ENCODE results near the gene KMT2C.

The KMT2C gene

GRCh38 chr7:152180587-152180986 is 255.2 kb downstream of the KMT2C start:
- no peak for DNase-seq

GRCh38 chr7:152180048-152180447 is 255.8 kb downstream of the KMT2C start:
- no peak for DNase-seq

DNA sequence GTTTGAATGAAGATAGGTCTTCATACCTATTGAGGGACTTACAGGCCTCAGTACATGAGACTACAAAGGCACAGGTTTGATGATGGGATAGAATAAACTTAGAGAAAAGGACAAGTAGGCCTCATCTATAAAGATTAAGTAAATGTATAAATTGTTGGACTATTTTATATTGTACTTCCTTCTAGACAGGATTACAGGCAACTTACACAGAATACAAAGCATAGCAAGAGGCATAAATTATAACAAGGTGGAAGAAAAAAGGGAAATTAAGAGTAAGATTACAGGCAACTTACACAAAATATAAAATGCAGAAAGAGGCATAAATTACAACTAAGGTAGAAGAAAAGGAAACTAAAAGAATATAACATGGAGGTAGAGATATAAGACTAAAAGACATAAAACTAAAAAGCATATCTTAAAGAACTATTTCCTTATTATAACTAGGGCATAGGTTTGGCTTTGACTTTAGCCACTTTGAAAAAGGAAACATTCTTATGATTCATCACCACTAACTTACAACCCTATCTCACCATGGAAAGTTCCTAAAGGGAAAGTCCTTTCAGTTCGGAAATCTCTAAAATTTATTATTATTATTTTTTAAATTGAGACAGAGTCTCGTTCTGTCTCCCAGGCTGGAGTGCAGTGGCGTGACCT is 257.3 kb downstream of the KMT2C start:
- no peak for DNase-seq

DNA sequence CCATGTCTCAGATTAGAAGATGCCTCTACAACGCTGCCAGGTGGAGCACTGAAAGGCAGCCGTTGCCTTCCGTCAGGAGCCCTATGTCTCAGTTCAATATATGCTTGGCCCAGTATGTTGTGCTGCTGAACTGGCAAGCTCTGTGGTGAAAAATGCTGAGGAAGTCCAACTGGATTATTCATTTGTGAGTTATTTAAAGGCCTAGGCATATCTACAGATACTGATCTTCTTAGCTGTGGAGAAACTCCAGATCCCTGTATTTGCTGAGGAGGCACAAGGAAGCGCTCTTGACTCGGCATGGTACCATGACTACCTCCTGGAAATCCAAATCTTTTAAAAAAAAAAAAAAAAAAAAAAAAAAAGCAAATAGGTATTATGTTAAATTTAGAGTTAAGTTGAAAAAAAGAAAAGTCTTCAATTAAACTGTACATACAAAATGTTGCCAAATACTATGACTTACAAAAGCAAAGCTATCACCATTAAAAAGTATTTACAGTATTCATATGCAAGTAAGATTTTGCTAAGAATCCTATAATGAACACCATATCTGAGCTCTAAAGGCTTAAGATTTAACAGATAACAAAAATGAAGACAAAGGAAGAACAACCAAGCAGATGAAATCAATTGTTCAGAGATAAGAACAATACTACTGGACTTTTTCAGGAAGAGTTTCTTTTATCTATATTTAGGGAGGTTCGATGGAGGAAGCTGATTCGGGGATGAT is 258.0 kb downstream of the KMT2C start:
- no peak for DNase-seq

GRCh38 chr7:152176797-152177196 is 259.0 kb downstream of the KMT2C start:
- DNase-seq, result no peak

- no peak for DNase-seq
Observed at GRCh38 chr7:152173372-152174070, 262.3 kb downstream of the KMT2C start.

GRCh38 chr7:152162287-152162686 is 273.5 kb downstream of the KMT2C start:
- DNase-seq, result no peak

DNA sequence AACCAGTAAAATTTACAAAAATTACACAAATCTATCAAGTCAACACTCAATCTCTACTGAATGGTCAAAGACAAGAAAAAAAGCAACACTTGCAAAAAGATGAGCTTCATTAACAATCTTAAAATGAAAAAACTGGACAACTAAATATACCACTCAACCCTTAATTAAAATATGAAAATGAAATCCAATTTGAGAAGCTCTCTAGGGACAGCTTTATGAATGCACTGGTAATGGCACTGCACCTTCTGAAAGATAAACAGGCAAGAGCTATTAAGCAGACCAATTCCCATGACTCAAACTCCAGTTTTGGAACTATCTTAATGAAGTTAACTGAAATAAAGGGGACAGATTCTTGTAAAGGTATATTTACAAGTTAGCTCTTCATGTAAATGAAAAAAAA is 274.6 kb downstream of the KMT2C start:
- no peak for DNase-seq

DNA sequence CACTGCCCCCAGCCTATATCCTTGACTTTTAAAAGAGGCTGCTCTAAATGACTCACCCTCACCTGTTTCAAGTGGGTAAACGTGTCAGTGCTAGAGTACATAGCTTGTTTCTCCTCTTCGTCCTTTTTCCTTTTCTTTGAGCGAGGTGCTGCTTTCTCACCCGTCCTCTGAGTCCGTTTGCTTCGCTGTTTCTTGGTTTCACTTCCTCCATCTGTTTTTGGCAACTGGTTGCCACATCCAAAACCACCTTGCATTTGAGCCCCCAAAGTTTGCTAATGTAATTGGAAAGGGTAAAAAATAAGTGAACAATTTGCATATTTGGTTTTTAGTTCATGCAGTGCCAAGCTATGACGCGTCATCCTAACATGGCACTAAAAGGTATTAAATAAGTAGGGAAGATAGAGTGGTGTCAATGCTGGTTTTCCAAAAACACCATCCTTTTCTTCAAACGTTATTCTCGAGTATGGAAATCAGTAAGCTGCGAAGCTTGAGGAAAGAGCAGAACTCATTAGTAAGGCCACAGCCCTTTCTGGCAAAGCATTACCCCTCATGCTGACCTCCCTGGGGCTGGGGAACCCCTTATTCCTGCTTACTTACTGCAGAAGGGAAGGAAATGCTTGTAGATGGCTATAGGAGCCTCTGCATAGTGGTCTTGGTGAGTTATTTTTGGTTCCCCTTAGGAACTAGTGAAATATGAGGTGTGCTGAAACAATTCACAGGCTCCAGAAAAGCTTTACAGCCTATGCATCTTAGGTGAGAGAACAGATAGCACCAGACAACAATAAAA is 276.8 kb downstream of the KMT2C start:
- DNase-seq, result no peak

- no peak for DNase-seq
Observed at GRCh38 chr7:152152267-152152666, 283.5 kb downstream of the KMT2C start.

DNA sequence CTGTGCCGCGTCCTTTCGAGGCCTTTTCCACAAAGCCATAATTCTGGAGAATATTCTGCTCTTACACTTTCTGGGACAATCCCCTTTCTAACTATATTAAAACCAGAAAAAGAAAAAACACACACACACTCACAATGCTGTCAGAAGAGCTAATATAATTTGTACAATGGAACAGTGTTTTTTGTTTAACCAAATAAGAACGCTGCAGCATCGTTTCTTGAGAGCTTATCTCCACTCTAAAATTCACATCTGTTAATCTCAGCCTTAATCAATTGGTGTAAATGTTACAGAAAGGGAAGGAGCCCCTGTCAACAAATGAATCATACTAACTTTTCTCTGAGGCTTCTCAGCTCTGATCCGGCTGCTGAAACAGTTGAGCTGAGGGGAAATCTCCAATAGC is 286.4 kb downstream of the KMT2C start:
- no peak for DNase-seq

- no peak for DNase-seq
Observed at GRCh38 chr7:152148706-152149105, 287.1 kb downstream of the KMT2C start.

DNA sequence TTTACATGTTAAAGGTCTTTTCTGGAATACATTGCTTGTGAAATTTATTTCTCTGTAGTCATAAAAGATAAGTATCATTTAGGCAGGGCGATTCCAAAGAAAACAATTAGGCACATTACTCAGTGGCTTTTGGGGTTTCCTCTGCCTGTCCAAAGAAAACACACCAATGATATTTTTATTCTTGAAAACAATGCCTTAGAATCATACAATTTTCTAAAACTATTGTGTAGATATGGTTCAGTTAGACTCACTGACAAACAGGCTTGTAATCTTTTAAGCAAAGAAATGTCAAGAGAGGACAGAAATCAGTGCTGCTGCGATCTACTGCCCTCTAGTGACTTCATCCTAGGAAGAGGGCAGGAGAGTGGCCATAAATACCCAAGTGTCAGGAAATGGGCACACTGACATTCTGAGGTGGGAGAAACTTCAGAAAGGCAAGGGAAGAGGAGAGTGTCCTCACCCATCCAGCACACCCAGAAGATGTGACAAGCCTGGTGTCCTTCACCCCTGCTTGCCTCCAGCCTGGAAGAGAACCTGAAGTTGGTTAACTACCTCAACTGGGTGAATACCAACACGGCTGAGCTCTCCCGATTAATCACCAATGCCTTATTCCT is 289.8 kb downstream of the KMT2C start:
- no peak for DNase-seq

DNA sequence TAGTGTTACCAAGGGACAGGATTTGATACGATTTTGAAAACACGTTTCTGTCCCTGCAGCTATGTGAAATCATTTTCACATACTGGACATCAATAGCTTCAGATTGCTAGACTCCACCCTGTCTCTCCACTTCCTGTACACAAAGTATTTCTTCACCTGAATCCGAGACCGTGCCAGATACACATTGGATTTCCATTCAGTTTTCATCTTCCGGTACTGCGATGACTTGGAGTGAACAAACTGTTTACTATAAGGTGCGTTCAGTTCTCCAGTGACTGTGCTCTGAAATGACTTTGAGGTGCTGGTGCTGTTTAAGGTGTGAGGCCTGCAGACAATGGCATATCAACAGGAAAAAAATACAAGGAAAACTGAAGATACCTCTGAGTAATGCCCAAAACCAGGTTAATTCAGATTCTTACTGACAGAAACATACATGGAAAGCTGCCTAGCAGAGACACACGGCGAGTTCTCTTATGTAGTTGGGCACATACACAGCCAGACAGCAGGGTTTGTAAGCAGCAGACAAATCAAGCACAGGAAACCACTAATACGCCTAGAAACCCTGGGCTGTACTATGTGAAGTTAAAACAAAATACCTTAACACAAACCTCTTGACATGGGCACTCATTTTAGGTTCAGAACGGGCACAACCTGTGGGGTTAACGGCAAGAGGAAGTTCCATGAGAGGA is 291.1 kb downstream of the KMT2C start:
- DNase-seq, result no peak

DNA sequence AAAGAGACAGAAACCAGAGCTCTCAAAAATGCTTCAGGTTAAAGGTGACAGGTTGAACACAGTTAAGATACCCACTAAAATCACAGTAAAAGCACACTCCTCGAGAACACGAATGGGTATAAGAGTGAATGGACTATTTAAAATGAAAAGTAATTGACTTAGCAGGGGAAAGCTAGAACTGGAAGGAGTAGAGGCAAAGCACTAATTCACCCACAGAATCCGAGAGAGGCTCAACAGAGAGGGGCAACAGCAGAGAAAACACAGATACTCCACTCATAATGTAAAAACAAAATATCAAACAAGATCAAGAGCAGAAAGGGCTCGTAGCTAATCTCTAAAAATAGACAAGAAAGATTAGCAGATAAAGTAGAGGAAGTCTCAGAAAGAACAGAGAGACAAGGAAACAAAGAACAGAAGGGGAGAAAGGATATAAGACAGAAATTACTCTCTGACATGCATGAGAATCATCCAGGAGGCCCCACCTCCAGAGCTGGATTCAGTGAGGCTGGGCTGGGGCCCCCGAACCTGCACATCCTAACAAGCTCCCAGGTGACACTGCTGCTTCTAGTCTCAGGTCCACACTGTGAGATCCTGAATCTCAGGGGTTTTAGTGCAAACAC is 292.7 kb downstream of the KMT2C start:
- no peak for DNase-seq

GRCh38 chr7:152140560-152140959 is 295.2 kb downstream of the KMT2C start:
- DNase-seq, result no peak

DNA sequence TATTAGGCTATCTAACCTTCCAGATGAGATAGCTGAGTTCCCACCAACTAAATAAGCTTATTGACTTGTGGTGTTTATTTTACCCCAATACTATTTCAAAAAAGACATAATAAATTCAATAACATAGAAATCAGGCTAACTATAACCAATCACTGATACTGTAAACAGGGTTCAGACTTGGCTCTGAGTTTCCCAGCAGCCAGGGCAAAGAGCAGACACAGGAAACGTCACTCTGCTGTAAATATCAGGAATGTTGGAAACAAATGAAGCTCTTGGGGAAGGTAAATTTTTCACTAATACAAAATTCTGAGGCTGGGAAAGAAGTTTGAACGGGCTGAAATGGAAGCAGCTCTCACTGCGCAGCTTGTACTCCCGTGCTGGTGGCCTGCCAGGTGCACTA is 295.7 kb downstream of the KMT2C start:
- no peak for DNase-seq

DNA sequence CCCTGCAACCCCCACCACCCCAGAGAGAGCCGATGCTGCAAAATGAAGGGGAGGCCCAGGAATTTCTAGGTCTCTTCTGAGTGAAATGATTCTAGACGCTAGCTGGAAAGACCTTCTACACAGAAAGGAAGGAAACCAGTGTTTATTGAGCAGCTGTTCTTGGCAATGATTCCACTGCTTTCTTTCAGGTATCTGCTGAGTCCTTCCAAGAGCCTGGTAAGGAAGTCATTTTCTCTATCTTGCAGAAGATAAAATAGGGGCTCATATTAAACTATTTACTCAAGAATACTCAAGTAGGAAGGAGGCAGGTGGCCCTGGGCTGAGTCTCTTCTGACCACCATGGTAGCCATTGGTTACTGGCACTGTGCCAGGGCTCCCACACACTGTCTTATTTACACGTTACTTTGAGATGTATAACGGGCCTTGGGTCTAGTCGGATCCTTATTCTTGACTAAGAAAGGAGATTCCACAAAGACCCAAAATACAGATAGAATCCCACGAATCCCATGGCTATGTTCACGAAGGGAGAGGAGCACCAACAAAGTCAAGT is 298.3 kb downstream of the KMT2C start:
- no peak for DNase-seq

DNA sequence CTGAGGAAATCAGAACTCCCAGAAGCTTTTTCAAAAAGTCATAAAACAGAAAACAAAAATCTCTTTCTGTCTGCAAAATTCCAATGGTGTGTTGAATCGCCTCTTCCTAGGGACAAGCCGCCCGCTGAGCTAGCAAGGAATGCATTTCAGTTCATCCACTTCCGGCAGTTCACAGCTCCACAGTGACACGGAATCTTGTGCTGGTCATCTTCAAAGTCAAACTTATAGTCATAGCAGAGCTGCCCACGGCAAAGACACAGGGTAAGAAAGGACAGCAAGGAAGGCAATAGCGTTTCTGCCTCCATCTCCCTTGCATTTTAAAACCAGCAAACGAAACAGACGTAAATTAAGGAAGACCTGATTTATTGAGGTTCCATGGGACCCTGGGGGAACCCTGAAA is 299.1 kb downstream of the KMT2C start:
- no peak for DNase-seq

- DNase-seq, result no peak
Observed at GRCh38 chr7:152133804-152134203, 302.0 kb downstream of the KMT2C start.

DNA sequence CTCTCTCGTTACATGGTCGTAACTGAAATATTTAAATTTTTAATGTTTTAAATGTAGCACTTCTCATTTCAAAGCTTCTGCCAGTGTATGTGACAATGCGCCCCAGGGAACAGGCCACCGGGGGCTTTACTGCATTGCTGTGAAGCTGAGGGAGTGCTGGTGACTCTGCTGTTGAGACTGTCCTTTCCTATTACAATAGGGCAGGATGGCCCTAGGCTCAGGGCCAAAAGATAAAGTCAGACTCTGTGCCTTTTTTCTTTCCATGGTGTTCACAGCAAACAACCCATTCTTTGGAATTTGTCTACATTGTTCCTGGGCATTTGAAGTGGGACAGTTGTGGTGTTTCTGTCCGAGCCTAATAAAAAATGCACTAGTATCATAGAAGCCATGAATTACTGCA is 303.0 kb downstream of the KMT2C start:
- DNase-seq, result no peak
